Stimulated activated naive CD4-positive, alpha-beta T cell treated with Interleukin-2 at 50 U/mL for 16 hours (primary cell): Measurements from ENCODE around the gene ARID1A.
"Not testable (repeated sequence)": the region's sequence is repeated elsewhere in the genome, so short reads cannot be mapped to it uniquely, and the experiment has no call there.

Experiments
- DNase-seq: peaks from one replicate; lab custom pipeline; 2025; lab: John Stamatoyannopoulos, UW

The ARID1A gene

GRCh38 chr1:26695356-26696118 lies at the start of gene ARID1A:
ARID1A (plus strand) TSS chr1:26696015; CDS start chr1:26696404, 389 bp downstream.
- peak; percentile 92 for DNase-seq

GRCh38 chr1:26664802-26665201 lies 31.0 kb upstream of the ARID1A start:
- DNase-seq: no peak

- no peak for DNase-seq
These were observed 29.0 kb upstream of the ARID1A start for GRCh38 chr1:26666855-26667254.

DNA sequence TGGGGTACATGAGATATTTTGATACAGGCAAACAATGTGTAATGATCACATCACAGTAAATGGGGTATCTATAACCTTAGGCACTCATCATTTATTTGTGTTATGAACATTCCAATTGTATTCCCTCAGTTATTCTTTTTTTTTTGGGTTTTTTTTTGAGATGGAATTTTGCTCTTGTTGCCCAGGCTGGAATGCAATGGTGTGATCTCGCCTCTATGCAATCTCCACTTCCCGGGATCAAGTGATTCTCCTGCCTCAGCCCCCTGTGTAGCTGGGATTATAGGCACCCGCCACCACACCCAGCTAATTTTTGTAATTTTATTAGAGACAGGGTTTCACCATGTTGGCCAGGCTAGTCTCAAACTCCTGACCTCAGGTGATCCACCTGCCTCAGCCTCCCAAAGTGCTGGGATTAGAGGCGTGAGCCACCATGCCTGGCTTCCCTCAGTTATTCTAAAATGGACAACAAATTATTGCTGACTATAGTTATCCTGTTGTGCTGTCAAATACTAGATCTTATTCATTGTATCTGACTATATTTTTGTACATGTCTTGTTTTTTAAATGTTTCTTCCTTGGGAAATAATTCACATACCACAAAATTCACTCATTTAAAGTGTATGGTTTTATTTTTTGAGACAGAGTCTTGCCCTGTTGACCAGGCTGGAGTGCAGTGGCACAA lies 27.6 kb upstream of the ARID1A start:
- not testable (repeated sequence) for DNase-seq

DNA sequence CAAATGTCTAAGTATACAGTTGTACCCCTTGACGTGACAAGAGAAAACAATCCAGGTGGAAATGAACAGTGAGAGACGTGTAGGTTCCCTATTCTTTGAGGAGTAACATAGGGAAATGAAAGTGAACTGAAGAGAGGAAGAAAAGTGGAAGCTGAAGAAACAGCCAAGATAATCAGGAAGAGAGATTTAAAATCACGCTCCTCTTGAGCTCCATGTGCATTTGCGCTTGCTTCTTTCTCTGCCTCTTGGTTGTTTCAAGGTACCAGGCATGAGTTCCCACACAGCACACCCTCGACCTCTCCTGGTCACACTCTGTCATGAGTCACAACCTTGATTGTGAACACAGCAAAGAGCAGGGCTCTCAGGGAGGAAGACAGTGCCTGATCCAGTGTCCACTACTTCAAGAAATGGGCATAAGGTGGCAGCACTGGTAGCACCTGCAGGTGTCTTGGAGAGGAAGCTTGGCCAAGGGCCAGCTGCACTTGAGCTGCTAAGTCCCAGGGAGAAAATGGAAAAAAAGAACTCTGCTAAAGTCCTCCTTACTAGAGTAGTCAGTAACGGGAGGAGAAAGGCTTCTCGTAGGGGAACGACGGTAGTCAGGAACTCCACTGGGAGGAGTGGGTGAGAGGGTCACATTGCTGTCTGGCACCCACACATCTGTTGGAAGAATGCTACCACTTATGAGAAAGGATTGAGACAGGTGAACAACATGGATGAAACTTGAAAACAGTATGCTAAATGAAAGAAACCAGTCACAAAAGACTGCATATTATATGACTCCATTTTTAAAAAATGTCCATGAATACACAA lies 18.3 kb upstream of the ARID1A start:
- DNase-seq: peak; percentile 17

GRCh38 chr1:26684763-26685508 lies 10.9 kb upstream of the ARID1A start:
- DNase-seq: no peak

GRCh38 chr1:26686795-26687194 lies 9.0 kb upstream of the ARID1A start:
- DNase-seq: no peak

- DNase-seq: no peak
These were observed 6.3 kb upstream of the ARID1A start for GRCh38 chr1:26689504-26689903.

DNA sequence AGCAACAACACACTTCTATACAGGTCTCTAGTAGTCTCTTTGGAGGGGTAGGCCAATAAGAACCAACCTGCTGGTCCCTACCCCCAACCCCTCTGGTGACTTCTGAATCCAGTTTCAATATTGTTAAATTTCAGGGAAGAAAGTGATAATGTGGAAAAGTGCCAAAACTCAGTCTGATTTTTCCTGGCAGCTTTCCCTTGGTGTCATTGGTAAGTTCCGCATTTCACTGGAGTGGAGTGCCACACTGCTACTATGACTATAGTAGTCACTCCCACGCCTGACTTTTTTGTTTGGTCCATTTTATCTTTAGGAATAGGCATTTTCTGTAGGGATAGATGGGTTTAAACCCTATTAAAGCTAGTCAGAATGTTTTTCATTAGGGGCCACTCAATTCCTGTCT lies 5.7 kb upstream of the ARID1A start:
- DNase-seq: no peak

- DNase-seq: no peak
These were observed 5.2 kb upstream of the ARID1A start for GRCh38 chr1:26690576-26691031.

- DNase-seq: peak; percentile 75
These were observed 3.5 kb upstream of the ARID1A start for GRCh38 chr1:26692211-26692792.

GRCh38 chr1:26692793-26693490 lies 2.9 kb upstream of the ARID1A start:
- peak; percentile 86 for DNase-seq

- DNase-seq: no peak
These were observed 1.9 kb upstream of the ARID1A start for GRCh38 chr1:26693599-26694572.

GRCh38 chr1:26694638-26695355 lies 1.0 kb upstream of the ARID1A start:
- no peak for DNase-seq

GRCh38 chr1:26696119-26696653 lies 371 bp downstream of the ARID1A start:
- peak; percentile 48 for DNase-seq

- DNase-seq: peak; percentile 78
These were observed 1.0 kb downstream of the ARID1A start for GRCh38 chr1:26696654-26697430.

- no peak for DNase-seq
These were observed 1.7 kb downstream of the ARID1A start for GRCh38 chr1:26697431-26697977.
